ENCODE measurements around the gene UFSP2.
"Not testable (repeated sequence)": the region's sequence is repeated elsewhere in the genome, so short reads cannot be mapped to it uniquely, and the experiment has no call there.

UFSP2 gene

DNA sequence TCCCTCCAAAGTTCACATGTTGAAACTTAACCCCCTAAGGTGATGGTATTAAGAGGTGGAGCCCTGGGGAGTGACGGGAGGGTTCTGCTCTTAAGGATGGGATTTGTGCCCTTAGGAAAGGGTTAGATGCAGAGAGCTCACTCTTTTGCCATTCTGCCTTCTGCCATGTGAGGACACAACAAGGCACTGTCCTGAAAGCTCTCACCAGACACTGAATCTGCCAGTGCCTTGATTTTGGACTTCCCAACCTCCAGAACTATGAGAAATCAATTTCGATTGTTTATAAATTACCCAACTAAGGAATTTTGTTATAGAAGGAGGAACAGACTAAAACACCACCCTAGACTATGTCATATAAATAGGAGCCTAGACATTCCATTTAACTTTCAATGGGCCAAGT lies 41.7 kb downstream of the UFSP2 start:
- DNase-seq (ENCODE audit: low read depth in 3 of 3) = no peak

DNA sequence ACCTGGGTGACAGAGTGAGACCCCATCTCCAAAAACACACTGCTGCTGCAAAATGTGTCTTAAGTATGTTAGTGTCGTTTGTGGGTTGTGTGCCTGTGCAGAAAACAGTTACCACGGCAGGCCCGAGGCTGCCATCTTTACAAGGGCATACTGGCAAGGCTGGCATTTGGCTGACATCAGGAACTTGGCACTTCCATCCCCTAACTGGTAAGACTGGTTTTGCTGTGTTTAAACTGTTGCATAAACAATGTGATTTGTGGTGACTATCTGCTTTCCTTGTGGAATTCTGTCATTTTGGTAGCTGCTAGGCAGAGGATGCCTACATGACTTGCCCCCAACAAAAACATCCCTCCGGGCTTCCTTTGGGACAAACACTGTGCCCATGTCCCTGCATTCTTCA lies 42.3 kb downstream of the UFSP2 start:
- no peak for DNase-seq (ENCODE audit: low read depth in 3 of 3)

DNA sequence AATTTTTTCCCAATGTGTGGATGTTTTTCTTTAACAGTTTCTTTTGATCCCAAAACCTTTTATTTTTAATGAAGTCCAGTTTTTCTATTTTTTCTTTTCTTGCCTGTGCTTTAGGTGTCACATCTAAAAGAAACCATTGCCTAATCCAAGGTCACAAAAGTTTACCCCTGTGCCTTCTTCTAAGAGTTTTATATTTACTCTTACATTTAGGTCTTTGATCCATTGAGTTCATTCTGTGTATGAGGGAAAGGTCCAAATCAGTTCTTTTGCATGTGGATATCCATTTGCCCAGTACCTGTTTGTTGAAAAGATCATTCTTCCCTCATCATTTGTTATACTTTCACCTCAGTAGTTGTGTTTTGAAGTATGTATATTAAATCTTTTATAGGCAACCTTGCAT lies 43.0 kb downstream of the UFSP2 start:
- no peak for DNase-seq (ENCODE audit: low read depth in 3 of 3)

DNA sequence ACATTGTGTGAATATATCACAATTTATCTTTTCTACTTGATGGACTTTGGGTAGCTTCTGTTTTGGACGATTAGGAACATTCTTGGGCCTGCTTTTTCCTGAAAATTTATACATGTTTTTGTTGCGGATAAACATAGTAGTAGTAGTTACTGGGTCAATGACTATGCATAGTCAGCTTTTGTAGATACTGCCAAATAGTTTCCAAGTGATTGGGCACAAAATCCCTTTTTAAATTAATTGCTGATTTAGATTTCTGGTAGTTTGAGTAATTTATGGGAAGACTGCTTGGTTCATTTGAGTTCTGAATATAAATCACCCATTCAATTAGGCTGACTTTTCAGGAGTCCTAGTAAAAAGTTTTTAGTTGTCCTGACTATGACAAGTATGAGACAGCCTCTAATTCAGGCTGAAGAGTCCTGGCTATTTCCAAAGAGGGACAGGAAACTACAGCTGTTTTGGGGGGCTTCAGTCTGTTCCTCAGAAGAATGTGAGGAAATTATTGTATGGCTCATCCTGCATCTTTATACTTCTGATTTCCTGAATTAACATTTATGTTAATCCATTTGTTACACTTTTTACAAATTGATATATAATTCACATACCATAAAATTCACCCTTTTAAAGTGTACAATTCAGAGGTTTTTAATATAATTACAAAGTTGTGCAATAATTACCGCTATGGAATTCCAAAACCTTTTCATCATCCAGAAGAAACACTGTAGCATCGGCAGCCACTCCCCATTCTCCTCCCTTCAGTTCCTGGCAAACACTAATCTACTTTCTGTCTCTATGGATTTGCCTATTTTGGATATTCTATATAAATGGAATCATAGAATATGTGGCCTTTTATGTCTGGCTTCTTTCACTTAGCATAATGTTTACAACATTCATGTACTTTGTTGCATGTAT lies 44.2 kb downstream of the UFSP2 start:
- no peak for DNase-seq (ENCODE audit: low read depth in 3 of 3)

DNA sequence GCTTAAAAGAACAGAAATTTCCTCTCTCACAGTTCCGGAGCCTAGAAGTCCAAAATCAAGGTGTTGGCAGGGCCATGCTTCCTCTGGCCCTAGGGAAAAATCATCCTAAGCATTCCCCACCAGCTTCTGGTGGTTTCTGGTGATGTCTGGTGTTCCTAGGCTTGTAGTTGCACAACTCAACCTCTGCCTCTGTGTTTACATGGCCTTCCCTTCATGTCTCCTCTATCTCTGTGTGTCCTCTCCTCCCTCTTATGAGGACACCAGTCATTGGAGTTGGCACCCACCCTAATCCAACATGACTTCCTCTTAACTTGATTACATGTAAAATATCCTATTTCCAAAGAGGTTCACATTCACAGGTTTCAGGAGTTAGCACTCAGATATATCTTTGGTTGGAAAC lies 45.4 kb downstream of the UFSP2 start:
- DNase-seq (ENCODE audit: low read depth in 3 of 3) = no peak

DNA sequence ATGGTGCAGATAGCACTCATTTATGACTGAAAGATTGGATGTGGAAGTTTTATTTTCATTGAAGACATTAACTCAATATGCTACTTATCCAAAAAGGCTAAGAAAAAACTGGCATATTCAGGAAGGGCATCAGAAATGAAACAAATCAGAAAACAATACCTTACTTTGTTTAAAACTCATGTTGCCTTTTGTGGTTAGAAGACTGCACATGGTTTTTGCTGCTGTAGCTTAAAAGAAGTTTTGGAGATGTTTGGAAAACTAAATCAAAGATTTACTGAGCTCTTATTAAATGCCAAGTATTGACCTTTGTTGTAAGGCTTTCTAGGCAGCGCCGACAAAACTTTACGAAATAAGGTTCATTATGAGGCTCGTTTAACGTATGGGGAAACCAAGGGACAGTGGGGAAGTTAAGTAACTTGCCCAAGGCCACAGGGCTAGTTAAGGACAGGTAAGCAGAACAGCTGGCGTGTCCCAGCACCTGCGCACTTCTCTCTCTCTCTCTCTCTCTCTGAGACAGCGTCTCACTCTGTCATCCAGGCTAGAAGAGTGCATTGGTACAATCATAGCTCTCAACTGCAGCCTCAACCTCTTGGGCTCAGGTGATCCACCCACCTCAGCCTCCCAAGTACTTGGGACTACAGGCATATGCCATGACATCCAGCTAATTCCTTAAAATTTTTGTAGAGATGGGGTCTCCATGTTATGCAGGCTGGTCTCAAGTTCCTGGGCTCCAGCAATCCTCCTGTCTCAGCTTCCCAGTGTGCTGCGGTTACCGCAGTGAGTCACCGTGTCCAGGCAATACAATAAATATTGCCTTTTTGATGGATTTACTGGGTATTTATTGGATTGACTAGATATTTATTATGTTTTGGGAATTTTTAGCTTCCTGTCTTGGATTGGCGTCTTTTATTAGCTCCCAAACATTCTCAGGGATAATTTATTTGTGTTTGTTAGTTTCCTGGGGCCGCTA lies 46.2 kb downstream of the UFSP2 start:
- DNase-seq (ENCODE audit: low read depth in 3 of 3) = no peak

DNA sequence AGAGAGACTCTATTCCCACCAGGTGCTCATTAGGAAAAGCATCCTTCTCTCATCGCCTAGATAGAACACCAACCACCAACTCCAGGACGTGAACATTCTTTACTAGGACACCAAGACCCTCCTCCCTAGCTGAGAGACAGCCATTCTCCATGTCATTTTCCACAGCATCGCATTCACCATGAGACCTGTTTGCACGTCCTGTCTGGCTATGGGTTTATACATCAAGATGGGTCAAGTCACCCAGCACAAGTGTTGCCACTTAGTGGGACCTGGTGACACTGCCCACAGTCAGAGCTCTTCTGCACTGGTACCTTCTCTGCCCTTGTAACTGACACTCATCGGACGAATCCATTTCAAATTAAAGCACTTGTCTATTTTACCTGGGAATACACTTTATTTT lies 47.5 kb downstream of the UFSP2 start:
- DNase-seq (ENCODE audit: low read depth in 3 of 3) = no peak

DNA sequence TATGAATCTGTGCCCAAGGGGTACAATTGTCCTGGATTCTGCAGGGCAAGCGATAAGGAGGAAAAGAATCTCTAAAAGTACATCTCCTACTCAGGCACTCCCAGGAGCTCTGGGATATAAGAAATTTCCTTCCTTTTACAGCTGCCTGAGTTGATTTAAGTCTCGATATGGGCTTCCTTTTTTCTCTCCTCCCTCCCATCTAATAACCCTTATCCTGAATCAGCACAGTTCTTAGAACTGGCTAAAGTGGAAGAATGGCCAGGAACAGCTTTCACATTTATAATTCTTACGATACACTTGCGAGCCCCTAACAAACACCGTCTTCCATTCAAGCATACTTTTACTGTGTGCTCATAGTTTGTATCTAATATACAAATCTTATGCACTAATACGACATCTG lies 51.2 kb downstream of the UFSP2 start:
- no peak for DNase-seq (ENCODE audit: low read depth in 3 of 3)

DNA sequence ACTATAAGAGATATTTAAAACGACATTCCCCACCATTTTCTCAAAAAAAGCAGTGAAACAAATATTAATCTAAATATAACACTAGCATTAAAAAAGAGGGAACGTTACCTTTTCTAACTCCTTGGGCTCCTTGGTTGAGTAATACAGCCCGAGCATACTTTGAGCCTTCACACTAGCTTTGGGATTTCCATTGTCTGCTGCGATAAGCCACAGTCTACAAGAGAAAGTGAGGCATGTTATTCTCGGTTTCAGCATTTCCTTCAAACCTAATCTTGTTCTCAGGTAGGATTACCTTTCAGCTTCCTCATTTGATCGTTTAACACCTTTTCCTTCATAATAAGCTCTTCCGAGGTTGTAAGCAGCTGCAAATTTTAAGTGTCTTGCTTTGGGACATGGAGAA lies 51.7 kb downstream of the UFSP2 start:
- no peak for DNase-seq (ENCODE audit: low read depth in 3 of 3)

DNA sequence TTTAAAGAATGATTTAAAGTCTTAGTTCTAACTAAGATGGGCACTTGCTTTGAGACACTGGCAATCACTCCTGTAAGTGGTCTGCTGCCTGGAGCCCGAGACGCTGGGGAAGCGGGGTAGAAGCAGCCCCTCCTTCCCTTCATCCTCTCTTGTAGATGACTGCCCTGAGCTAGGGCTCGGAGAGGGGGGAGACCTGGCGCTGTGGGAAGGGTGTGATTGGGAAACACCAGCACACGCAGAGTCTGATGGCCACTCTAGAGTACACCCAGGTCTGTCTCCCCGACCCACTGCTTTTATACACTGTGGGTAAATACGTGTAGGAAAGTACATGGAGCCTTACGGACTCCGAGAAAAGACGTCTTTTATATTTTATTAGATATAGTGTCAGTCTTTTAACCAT lies 54.1 kb downstream of the UFSP2 start:
- no peak for DNase-seq (ENCODE audit: low read depth in 3 of 3)

DNA sequence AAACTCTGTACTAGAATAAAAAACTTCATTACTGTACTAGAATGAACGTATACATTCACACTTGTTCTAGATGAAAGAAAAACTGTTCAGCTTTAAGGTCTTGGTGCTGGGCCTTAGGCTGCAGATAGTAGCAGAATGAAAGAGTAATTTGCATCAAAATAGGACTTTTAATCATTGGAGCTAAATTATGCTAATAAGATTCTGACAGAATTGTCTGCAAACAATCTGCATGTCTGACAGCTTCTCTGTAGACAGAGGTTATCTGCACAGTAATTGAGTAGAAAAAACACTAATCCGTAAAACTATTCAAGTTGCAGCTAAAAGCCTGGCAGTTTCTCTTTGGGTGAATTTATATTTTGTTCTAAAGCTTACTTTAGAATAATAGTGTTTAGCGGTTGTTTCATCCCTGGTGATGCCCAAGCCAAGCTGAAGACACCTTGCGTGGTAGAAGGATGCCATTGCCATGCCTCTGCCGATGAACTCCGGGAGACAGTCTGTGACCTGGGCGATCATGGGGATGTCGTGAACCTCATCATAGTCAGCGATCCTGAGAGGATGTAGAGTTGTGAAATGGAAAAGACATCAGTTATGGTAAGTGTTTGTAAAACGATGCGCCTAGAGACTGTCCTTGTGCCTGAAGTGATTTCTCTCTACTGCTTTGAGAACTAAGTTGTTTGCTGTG lies 55.4 kb downstream of the UFSP2 start:
- DNase-seq (ENCODE audit: low read depth in 3 of 3) = no peak

DNA sequence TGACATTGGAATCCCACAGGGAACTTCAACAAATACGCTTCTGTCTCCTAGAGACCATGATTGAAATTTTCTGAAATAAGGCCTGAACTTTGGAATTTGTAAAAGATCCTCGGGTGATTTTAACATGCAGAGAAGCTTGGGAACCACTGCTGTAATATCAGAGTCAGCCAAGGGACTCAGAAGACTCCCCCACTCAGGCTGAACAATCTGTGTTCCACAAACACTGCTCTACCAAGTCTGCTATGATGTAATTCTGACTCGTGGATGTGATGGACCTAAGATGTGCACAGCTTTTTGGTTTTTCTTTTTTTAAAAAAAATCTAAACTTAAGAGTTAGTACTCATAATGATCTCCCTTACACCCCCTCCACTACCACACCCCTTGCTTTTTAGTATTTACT lies 56.0 kb downstream of the UFSP2 start:
- no peak for DNase-seq (ENCODE audit: low read depth in 3 of 3)

DNA sequence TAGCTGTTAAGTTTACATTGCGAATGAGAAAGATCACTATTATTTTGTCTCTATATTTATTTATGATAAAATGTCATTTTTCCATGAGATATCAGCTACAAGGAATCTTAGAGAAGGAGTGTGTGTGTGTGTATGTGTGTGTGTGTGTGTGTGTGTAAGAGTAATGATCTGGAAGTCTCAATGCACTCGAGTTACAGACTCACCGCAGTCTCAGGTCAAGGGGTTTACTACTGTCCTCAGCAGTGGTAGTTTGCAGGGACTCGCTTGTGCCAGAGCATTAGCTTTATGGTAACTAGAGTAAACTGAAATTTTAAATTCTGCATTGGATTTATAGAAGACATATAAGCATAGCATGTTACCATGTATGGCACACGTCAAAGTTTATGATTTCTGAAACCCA lies 60.9 kb downstream of the UFSP2 start:
- DNase-seq (ENCODE audit: low read depth in 3 of 3) = no peak

DNA sequence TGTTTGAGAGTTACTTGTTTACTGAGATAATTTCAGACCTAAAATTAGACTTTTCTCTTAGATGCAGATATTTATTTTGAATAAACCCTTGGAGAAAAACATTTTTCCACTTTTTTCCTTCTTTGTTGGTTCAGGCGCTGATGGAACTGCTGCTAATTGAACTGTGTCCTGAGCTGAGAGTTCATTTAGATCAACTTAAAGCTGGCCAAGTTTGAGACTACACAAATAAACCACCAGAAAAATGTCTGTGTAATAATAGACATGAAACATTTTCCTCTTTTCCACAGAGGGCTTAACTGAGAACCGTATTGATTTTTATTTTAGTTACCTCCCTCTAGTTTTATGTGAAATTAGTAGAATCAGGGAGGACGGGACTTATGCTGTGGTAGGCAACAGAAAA lies 62.5 kb downstream of the UFSP2 start:
- DNase-seq (ENCODE audit: low read depth in 3 of 3) = no peak

DNA sequence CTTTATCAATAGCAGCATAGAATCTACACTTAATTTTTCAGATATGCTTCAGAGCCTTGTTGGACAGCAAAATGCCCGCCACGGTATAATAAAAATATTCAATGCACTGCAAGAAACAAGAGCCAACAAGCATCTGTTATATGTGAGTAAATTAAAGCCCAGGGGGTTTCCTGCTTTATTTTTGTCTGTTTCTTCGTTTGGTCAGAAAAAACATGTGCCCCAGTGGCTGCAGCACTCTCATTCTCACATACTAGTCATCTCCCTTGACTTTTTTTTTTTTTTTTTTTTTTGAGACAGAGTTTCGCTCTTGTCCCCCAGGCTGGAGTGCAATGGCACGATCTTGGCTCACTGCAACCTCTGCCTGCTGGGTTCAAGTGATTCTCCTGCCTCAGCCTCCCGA lies 63.2 kb downstream of the UFSP2 start:
- not testable (repeated sequence) for DNase-seq (ENCODE audit: low read depth in 3 of 3)

DNA sequence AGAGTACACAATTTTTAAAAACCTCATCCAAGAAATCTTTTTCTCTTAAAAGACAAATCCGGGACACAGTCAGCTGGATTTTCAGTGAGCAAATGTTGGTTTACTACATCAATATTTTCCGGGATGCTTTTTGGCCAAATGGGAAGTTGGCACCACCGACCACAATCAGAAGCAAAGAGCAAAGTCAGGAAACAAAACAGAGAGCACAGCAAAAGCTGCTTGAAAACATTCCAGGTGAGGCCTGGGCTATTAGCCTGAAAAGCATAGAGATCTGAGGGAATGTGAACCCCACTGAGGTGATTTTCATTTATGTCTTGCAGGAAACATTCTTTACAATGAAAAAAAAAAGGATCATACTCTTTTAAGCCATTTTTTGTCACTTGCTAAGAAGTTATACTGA lies 63.9 kb downstream of the UFSP2 start:
- no peak for DNase-seq (ENCODE audit: low read depth in 3 of 3)

DNA sequence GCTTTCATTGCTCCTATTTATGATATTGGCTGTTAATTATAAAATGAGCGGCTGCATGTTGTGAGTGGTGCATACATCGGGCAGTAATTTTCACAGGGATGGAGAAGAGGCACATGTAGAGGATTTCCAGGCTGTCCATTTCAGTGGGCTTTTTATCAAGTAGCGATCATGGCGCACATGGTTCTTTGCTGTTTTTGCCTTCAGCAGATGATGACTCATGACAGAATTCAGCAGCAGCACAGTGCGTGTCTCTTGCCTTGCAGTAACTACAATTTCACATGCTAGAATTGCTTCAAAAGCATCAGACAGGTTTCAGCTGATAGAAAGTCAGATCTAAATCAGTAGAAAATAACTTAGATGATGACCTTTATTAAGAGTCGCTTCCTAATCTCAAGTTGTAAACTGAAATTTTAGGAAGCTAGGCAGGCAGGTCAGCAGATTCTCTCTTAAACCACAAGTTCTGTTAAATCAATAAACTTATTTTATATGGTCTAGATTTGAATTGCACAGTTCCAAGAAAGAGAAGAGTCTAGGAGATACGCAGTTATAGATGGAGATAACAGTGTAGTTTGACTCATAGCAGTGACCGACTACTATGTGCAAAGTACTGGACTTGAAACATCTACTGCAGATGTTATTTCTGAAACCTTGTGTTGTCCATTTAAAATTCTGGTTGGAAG lies 65.9 kb downstream of the UFSP2 start:
- no peak for DNase-seq (ENCODE audit: low read depth in 3 of 3)

DNA sequence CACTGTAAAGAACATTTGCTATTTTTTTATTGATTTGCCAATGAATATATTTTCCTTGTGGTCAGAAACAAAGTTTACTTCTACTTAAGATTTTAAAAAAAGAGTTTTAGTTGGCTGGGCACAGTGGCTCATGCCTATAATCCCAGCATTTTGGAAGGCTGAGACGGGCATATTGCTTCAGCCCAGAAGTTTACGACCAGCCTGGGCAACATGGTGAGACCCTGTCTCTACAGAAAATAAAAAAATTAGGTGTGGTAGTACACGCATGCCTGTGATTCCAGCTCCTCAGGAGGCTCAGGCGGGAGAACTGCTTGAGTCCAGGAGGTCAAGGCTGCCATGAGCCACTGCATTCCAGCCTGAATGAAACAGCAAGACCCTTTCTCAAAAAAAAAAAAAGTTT lies 66.8 kb downstream of the UFSP2 start:
- DNase-seq (ENCODE audit: low read depth in 3 of 3) = no peak

DNA sequence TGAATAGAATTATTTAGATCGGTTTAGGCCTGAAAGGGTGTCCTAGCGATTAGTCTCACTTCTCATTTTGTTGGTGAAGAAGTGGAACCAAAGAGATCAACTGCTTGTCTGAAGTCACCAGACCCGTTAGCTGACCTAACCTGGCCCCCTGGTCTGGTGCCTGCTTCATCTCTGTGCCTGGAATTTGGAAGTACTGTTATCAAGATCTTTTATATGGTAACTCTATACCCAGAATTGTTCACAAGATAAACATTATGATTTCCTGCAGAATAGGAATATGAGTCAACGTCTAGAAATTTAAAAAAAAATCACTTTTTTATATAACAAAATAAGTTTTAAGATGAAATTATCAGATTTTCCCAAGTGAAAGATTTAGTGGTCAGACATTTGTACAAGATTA lies 67.2 kb downstream of the UFSP2 start:
- DNase-seq (ENCODE audit: low read depth in 3 of 3) = no peak

DNA sequence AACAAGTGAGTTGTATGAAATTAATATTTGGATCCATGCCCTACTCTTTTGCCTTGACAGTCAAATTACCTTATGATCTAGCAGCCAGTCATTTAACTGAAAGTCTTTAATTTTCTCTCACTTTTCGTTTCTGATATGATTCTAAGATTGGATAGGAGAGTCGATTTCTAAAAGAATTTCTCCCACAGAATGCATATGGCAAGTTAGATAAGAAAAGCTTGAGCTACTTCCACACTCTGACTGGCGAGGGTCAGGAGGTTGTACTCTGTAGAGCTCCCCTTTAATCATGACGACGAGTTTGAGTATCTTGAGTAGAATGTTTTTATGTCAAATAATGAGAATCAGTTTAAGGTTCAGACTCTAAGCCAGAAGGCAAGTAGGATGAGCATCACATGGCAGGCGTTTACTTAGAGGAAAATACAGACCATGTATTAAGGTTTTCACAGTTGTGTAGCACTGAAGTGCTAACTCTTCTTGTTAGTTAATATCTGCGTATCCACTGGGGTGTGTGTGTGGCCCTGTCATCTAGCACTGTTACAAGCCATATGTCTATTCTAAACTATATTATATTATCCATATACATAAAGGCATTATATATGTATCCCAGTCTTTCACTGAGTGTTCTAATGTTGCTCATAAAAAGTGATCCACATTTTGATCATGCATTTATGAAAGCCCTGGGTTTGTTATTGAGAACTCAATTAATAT lies 67.9 kb downstream of the UFSP2 start:
- DNase-seq (ENCODE audit: low read depth in 3 of 3) = no peak

DNA sequence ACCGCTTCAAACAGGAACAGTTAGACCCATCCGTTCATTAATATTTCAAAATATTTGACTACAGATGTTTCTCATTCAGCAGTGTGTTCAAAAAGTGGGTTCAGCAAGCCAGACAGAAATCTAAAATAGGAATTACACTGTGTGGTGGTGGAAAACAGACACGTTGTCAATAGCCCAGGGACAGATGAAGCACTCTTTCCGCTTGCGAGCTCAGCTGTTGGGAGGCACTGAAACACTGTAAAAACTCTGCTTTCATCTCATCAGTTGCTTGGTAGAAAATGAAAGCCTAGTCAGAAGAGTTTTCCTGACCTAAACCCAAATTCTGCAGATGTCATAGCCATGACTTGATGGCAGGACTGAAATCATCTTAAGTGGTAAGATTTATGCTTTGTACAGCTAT lies 68.6 kb downstream of the UFSP2 start:
- no peak for DNase-seq (ENCODE audit: low read depth in 3 of 3)

Measured in stimulated activated CD4-positive, alpha-beta T cell treated with anti-CD3 and anti-CD28 coated beads, TNF-alpha, amount 100 ng/mL, for 48 hours (primary cell).